ENCODE data around the gene TPRG1. TPM values are rescaled to one million over a fixed set of nuclear protein-coding genes. Genes with fewer than 3 reads are reported as not detected.

Gene TPRG1, protein sequence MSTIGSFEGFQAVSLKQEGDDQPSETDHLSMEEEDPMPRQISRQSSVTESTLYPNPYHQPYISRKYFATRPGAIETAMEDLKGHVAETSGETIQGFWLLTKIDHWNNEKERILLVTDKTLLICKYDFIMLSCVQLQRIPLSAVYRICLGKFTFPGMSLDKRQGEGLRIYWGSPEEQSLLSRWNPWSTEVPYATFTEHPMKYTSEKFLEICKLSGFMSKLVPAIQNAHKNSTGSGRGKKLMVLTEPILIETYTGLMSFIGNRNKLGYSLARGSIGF
- total RNA-seq (1 to 10 TPM; 1.4 to 5.1 TPM), polyA plus RNA-seq (ENCODE audit: insufficient read length in 2 of 2) (under 1 TPM; 0.52 to 0.65 TPM)
- long read RNA-seq, donor 1: 0 reads
- long read RNA-seq, donor 2: 0 reads
- long read RNA-seq, donor 3: 0 reads
- long read RNA-seq, donor 4: 0 reads

- WGBS (ENCODE audit: insufficient coverage): no CpG with 5 or more reads among the region's 1 CpG
- no peak for DNase-seq (ENCODE audit: low read depth in 4 of 6, low spot score in 6 of 6)
- Histone ChIP-seq H3K27ac (ENCODE audit: low read depth, low read length) (no peak within 1 kb of the TSS), H3K4me1 (ENCODE audit: control insufficient read depth, insufficient read depth, low read length) (no peaks in the 10 kb centered on the region), H3K4me3 (ENCODE audit: low read depth, low read length) (no peak within 1 kb of the TSS), H3K9me3 (ENCODE audit: control insufficient read depth, insufficient read depth, low read length) (no peaks in the 10 kb centered on the region), H3K27me3 (ENCODE audit: control insufficient read depth, insufficient read depth, low read length) (no peaks in the 10 kb centered on the region), H3K36me3 (ENCODE audit: control insufficient read depth, insufficient read depth, low read length) (no peaks in the 10 kb centered on the region)
Measured at GRCh38 chr3:189171707-189172106, at the start of gene TPRG1. TSS of gene TPRG1 (plus strand) at chr3:189171971. CDS start at chr3:189207385, 35,414 bp downstream.

DNA sequence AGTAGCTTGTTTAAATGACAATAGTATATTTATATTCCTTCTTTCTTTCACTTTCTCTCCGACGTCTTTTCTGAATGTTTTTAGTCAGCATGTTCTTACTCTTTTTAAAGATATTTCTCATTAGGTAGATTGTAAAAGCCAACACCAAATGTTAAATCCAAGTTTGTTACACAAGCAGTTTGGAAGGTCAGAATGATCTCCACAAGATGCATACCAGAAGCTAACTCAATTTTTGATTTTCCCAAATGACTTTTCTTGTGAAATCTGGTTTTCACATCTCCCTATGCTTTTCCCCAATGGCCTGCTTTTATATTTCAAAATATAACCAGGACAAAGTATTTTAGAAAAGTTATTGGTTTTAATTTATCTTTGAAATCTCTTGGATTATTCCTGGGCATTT is 49.7 kb upstream of the TPRG1 start:
- H3K4me3 ChIP-seq (ENCODE audit: low read depth, low read length): no peak overlapping the region
- peaks cover 3% of the 10 kb centered on the region for H3K4me1 ChIP-seq (ENCODE audit: control insufficient read depth, insufficient read depth, low read length)
- no peak overlapping the region for H3K27ac ChIP-seq (ENCODE audit: low read depth, low read length)
- peaks cover 1% of the 10 kb centered on the region for H3K9me3 ChIP-seq (ENCODE audit: control insufficient read depth, insufficient read depth, low read length)
- DNase-seq (ENCODE audit: low read depth in 4 of 6, low spot score in 6 of 6): no peak
- WGBS (ENCODE audit: insufficient coverage): no CpG with 5 or more reads among the region's 2 CpGs
- no peaks in the 10 kb centered on the region for H3K36me3 ChIP-seq (ENCODE audit: control insufficient read depth, insufficient read depth, low read length)
- no peaks in the 10 kb centered on the region for H3K27me3 ChIP-seq (ENCODE audit: control insufficient read depth, insufficient read depth, low read length)

GRCh38 chr3:189122526-189123205 is 49.1 kb upstream of the TPRG1 start:
- Histone ChIP-seq H3K4me3 (ENCODE audit: low read depth, low read length) (no peak overlapping the region), H3K4me1 (ENCODE audit: control insufficient read depth, insufficient read depth, low read length) (peaks cover 3% of the 10 kb centered on the region), H3K27ac (ENCODE audit: low read depth, low read length) (no peak overlapping the region), H3K9me3 (ENCODE audit: control insufficient read depth, insufficient read depth, low read length) (peaks cover 1% of the 10 kb centered on the region), H3K27me3 (ENCODE audit: control insufficient read depth, insufficient read depth, low read length) (no peaks in the 10 kb centered on the region), H3K36me3 (ENCODE audit: control insufficient read depth, insufficient read depth, low read length) (no peaks in the 10 kb centered on the region)
- no CpG with 5 or more reads among the region's 5 CpGs for WGBS (ENCODE audit: insufficient coverage)
- peak in 1 of 6 donors; percentile 19 for DNase-seq (ENCODE audit: low read depth in 4 of 6, low spot score in 6 of 6)

DNA sequence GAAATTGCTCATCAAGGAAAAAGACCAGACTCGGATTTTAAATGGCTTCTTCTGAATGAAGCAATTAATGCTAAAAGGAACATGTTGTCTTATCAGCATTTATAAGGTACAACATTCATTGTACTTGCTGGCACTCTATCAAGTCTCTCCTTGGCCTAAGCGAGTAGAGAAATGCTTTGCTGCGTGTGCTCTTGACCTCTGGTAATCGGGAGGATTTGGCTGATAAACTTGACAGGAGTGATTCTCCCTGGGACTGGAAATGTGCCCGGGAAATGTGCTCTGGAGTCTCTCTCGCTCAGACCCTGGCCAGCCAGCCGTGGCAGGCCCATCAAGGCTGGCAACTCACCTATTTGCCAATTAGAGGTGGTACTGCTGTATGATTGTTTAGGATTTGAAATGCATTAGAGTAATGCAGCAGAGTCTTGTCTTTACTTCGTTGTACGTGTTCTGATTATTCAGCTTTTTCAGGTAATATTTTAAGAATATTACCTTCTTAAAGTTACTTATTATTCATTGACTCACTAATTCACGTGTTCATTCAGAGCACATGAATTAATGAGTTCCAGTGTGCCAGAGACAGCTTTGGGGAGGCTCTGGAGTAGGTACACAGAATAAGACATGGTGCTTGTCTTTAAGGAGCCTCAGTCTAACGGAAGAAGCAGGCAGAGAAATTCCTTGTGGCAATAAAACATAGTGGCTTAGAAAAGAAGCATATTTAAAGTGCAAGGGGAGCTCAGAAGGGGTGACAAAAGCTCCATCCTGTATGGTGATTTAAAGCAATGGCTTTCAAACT is 48.0 kb upstream of the TPRG1 start:
- peaks cover 1% of the 10 kb centered on the region for H3K9me3 ChIP-seq (ENCODE audit: control insufficient read depth, insufficient read depth, low read length)
- WGBS (ENCODE audit: insufficient coverage): 13% methylated on average over 4 of the region's 11 CpGs
- no peak overlapping the region for H3K27ac ChIP-seq (ENCODE audit: low read depth, low read length)
- no peaks in the 10 kb centered on the region for H3K27me3 ChIP-seq (ENCODE audit: control insufficient read depth, insufficient read depth, low read length)
- H3K4me3 ChIP-seq (ENCODE audit: low read depth, low read length): no peak overlapping the region
- H3K36me3 ChIP-seq (ENCODE audit: control insufficient read depth, insufficient read depth, low read length): no peaks in the 10 kb centered on the region
- H3K4me1 ChIP-seq (ENCODE audit: control insufficient read depth, insufficient read depth, low read length): peaks cover 3% of the 10 kb centered on the region
- DNase-seq (ENCODE audit: low read depth in 4 of 6, low spot score in 6 of 6): peak in 2 of 6 donors; percentile 63 to 74

DNA sequence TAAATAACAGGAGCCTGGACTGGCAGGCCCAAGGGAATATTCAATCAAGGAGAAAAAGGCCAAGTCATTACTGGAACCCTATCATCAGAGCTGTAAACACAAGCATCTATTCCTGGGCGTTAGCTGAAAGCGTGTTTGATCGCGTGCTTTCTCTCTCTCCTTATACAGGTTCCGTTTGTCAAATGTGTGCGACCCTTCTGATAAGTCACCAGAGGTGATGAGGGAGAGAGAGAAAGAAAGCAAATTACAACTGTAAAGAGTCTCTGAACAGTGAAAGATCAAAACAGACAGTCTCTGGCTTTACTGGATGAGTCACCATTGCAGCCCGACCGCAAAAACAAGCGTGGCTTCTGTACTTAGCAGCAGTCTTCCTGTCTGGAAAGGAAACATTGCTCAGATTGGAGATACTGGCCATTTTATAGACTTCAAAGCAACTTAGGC is 39.5 kb upstream of the TPRG1 start:
- no peaks in the 10 kb centered on the region for H3K4me1 ChIP-seq (ENCODE audit: control insufficient read depth, insufficient read depth, low read length)
- no peaks in the 10 kb centered on the region for H3K27me3 ChIP-seq (ENCODE audit: control insufficient read depth, insufficient read depth, low read length)
- no peaks in the 10 kb centered on the region for H3K36me3 ChIP-seq (ENCODE audit: control insufficient read depth, insufficient read depth, low read length)
- H3K4me3 ChIP-seq (ENCODE audit: low read depth, low read length): no peak overlapping the region
- no peak overlapping the region for H3K27ac ChIP-seq (ENCODE audit: low read depth, low read length)
- no peaks in the 10 kb centered on the region for H3K9me3 ChIP-seq (ENCODE audit: control insufficient read depth, insufficient read depth, low read length)
- DNase-seq (ENCODE audit: low read depth in 4 of 6, low spot score in 6 of 6): no peak
- 75% methylated on average over 3 of the region's 9 CpGs for WGBS (ENCODE audit: insufficient coverage)

GRCh38 chr3:189132839-189133238 is 38.9 kb upstream of the TPRG1 start:
- no peaks in the 10 kb centered on the region for H3K9me3 ChIP-seq (ENCODE audit: control insufficient read depth, insufficient read depth, low read length)
- H3K27ac ChIP-seq (ENCODE audit: low read depth, low read length): no peak overlapping the region
- no peak overlapping the region for H3K4me3 ChIP-seq (ENCODE audit: low read depth, low read length)
- H3K27me3 ChIP-seq (ENCODE audit: control insufficient read depth, insufficient read depth, low read length): no peaks in the 10 kb centered on the region
- DNase-seq (ENCODE audit: low read depth in 4 of 6, low spot score in 6 of 6): no peak
- no peaks in the 10 kb centered on the region for H3K36me3 ChIP-seq (ENCODE audit: control insufficient read depth, insufficient read depth, low read length)
- 92% methylated on average over 2 of the region's 2 CpGs for WGBS (ENCODE audit: insufficient coverage)
- no peaks in the 10 kb centered on the region for H3K4me1 ChIP-seq (ENCODE audit: control insufficient read depth, insufficient read depth, low read length)

DNA sequence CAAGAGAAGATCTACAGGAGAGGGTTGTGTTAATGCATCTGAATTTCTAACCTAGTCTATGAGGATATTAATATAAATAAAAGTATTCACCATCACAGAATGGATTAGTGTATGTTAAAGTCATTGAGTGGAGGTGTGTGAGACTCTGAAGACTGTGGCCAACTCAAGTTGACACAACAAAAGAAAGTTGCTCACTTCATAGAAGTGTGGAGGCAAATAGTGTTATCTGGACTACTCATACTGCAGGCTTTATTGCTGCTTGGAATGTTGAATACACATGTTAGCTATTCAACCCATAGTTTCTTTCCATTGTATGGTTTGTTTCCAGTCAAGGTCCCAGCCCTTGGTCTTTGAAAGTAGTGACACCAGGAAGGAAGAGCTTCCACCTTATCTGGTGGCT is 38.0 kb upstream of the TPRG1 start:
- no peaks in the 10 kb centered on the region for H3K4me1 ChIP-seq (ENCODE audit: control insufficient read depth, insufficient read depth, low read length)
- H3K27me3 ChIP-seq (ENCODE audit: control insufficient read depth, insufficient read depth, low read length): no peaks in the 10 kb centered on the region
- no peak overlapping the region for H3K4me3 ChIP-seq (ENCODE audit: low read depth, low read length)
- H3K9me3 ChIP-seq (ENCODE audit: control insufficient read depth, insufficient read depth, low read length): no peaks in the 10 kb centered on the region
- H3K36me3 ChIP-seq (ENCODE audit: control insufficient read depth, insufficient read depth, low read length): no peaks in the 10 kb centered on the region
- H3K27ac ChIP-seq (ENCODE audit: low read depth, low read length): no peak overlapping the region
- no peak for DNase-seq (ENCODE audit: low read depth in 4 of 6, low spot score in 6 of 6)

- WGBS (ENCODE audit: insufficient coverage): no CpG with 5 or more reads among the region's 4 CpGs
- no peaks in the 10 kb centered on the region for H3K9me3 ChIP-seq (ENCODE audit: control insufficient read depth, insufficient read depth, low read length)
- H3K27me3 ChIP-seq (ENCODE audit: control insufficient read depth, insufficient read depth, low read length): no peaks in the 10 kb centered on the region
- no peak overlapping the region for H3K27ac ChIP-seq (ENCODE audit: low read depth, low read length)
- no peaks in the 10 kb centered on the region for H3K36me3 ChIP-seq (ENCODE audit: control insufficient read depth, insufficient read depth, low read length)
- DNase-seq (ENCODE audit: low read depth in 4 of 6, low spot score in 6 of 6): peak in 2 of 6 donors; percentile 32 to 59
- no peaks in the 10 kb centered on the region for H3K4me1 ChIP-seq (ENCODE audit: control insufficient read depth, insufficient read depth, low read length)
- no peak overlapping the region for H3K4me3 ChIP-seq (ENCODE audit: low read depth, low read length)
Measured at GRCh38 chr3:189137416-189137815, 34.4 kb upstream of the TPRG1 start.

DNA sequence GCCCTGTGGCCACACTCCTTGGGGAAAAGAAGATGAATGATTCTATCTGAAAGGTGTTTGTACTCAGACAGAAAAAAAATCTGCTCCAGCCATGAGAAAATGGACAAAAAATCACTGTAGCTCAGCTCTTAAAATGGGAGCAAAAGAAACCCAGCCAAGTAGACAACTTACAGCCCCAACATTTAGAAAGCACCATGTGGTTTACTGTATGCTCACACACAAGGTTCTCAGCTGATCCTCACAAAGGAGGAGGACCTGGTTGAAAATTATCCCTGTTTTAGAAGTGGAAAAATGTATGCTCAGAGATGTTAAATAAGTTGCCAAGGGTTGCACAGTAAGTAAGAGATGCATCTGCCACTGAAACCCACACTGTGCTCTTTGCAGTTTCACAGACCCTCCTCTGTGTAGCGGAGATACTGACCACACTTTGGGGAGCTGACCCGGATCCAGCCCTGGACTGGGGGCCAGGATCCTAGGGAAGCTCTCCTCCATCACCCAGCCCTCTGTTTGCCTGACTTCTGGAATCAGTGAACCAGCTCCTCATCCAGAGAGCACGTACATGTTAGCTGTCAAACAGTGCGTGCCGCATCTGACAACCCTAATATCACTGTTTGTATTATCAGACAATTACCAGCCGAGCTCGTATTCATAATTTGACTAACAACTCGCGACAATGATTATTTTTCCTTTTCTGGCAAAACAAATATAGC is 32.7 kb upstream of the TPRG1 start:
- no peaks in the 10 kb centered on the region for H3K36me3 ChIP-seq (ENCODE audit: control insufficient read depth, insufficient read depth, low read length)
- H3K4me1 ChIP-seq (ENCODE audit: control insufficient read depth, insufficient read depth, low read length): no peaks in the 10 kb centered on the region
- H3K4me3 ChIP-seq (ENCODE audit: low read depth, low read length): no peak overlapping the region
- H3K9me3 ChIP-seq (ENCODE audit: control insufficient read depth, insufficient read depth, low read length): no peaks in the 10 kb centered on the region
- 73% methylated on average over 9 of the region's 9 CpGs for WGBS (ENCODE audit: insufficient coverage)
- peak in 1 of 6 donors; percentile 49 for DNase-seq (ENCODE audit: low read depth in 4 of 6, low spot score in 6 of 6)
- no peak overlapping the region for H3K27ac ChIP-seq (ENCODE audit: low read depth, low read length)
- no peaks in the 10 kb centered on the region for H3K27me3 ChIP-seq (ENCODE audit: control insufficient read depth, insufficient read depth, low read length)
